Testis (tissue), 2 donors: ENCODE data around the gene GAB4.

Experiments
- POLR2A ChIP-seq: fragments of 450-650 bp; IDR thresholded peaks from one replicate; pipeline ENCODE4 v1.6.1; 2017; ENCODE audit warnings: antibody characterized with exemption, mild to moderate bottlenecking, moderate library complexity
- TF ChIP-seq, protein P1 (sequence below), 3 experiments: fragments of 450-650 bp in 2 of 3; fragments of 200-600 bp in 1 of 3; sonication (generic) in 1 of 3; IDR thresholded peaks; one replicate each; pipeline ENCODE4 v1.5.1; 2016 to 2019; ENCODE audit warnings: antibody characterized with exemption in 3 of 3, mild to moderate bottlenecking in 2 of 3, moderate library complexity in 1 of 3

DNA sequence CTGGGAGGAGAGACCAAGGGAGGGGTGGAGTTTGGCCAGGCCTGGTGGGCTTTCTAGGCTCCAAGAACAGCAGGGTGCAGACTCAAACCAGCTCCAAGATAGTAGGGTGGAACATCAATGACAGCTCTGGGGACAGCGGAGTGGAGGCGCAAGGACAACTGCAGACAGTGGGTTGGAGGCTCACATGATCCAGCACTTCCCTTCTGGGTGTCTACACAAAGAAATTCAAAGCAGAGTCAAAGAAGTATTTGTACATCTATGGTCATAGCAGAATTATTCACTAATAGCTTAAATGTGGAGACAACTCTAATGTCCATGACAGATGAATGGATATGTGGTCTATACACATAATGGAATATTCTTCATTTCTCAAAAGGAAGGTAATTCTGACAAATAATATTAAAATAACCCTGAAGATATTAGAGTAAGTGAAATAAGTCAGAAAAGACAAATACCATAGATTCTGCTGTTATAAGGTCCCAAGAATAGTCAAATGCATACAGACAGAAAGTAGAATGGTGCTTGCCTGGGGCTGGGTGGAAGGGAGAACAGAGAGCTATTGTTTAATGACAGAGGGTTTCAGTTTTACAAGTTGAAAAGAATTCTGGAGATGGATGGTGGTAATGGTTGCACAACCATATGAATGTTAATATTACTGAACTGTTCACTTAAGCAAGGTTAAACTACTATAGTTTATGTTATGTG is 5.5 kb upstream of the GAB4 start:
- TF ChIP-seq, protein P1, sequence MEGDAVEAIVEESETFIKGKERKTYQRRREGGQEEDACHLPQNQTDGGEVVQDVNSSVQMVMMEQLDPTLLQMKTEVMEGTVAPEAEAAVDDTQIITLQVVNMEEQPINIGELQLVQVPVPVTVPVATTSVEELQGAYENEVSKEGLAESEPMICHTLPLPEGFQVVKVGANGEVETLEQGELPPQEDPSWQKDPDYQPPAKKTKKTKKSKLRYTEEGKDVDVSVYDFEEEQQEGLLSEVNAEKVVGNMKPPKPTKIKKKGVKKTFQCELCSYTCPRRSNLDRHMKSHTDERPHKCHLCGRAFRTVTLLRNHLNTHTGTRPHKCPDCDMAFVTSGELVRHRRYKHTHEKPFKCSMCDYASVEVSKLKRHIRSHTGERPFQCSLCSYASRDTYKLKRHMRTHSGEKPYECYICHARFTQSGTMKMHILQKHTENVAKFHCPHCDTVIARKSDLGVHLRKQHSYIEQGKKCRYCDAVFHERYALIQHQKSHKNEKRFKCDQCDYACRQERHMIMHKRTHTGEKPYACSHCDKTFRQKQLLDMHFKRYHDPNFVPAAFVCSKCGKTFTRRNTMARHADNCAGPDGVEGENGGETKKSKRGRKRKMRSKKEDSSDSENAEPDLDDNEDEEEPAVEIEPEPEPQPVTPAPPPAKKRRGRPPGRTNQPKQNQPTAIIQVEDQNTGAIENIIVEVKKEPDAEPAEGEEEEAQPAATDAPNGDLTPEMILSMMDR (IDR thresholded peaks at IDR 0.05): no peak
- no peak for TF ChIP-seq POLR2A
